ENCODE measurements around the gene ABCC8.

DNA sequence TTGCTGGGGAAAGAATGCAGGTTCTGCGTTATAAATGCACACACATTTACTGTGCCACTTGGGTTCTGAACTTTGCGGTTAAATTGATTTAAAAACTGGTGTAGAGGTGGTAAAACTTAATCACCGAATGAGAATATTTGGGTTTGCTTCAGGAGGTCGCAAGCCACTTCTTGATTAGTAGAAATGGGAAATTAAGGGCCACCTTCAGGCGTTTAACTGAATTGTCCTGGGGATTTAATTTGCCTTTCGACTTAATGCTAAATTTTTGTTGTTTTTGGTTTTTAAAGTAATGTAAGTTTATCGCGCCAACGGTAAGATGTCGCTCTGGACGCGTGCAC, 125.5 kb downstream of the ABCC8 start:
- TF ChIP-seq POLR2AphosphoS5 (IDR thresholded peaks at IDR 0.05; ENCODE audit: borderline replicate concordance, low read depth, low read length) (no peak), EZH2 (IDR thresholded peaks at IDR 0.05) (no peak)

Data from SK-N-MC (cell line).